ENCODE results near the gene DNAJC24.

DNA sequence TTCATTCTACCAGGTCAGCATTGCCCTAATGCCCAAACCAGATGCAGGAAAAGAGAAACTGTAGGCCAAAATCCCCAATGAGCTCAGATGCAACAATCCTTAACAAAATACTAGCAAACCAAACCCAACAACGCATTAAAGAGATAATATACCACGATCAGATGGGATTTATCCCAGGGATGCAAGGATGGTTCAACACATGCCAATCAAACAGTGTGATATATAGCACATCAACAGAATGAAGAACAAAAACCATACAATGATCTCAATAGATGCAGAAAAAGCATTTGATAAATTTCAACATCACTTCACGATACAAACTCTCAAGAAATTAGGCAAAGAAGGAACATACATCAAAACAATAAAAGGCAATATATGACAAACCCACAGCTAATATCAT is 94.8 kb downstream of the DNAJC24 start:
- no peak for TF ChIP-seq EZH2 (IDR thresholded peaks at IDR 0.05)
- TF ChIP-seq POLR2AphosphoS5 (IDR thresholded peaks at IDR 0.05; ENCODE audit: borderline replicate concordance, low read depth, low read length): no peak
- TF ChIP-seq FOXP2 (optimal IDR thresholded peaks at IDR 0.05; ENCODE audit: control extremely low read depth, extremely low read length, insufficient read depth): no peak

Data from SK-N-MC (cell line).